DMS 273 treated with DMSO at 0.1 percent for 48 hours (cell line): ENCODE data around the gene HMX2.

Experiments used
- DNase-seq: peaks from one replicate; lab custom pipeline; 2025; lab: John Stamatoyannopoulos, UW

The HMX2 gene

GRCh38 chr10:123147635-123148413 is at the start of gene HMX2:
HMX2 (plus strand) TSS chr10:123148136; CDS start chr10:123148379, 243 bp downstream.
- DNase-seq = no peak

GRCh38 chr10:123100030-123100762 is 47.7 kb upstream of the HMX2 start:
- no peak for DNase-seq

GRCh38 chr10:123101872-123102271 is 46.1 kb upstream of the HMX2 start:
- DNase-seq = no peak

GRCh38 chr10:123102673-123103072 is 45.3 kb upstream of the HMX2 start:
- no peak for DNase-seq

GRCh38 chr10:123103944-123104343 is 44.0 kb upstream of the HMX2 start:
- DNase-seq = no peak

- no peak for DNase-seq
These were observed 38.5 kb upstream of the HMX2 start for GRCh38 chr10:123109466-123109865.

- no peak for DNase-seq
These were observed 30.1 kb upstream of the HMX2 start for GRCh38 chr10:123117644-123118417.

GRCh38 chr10:123119081-123119480 is 28.9 kb upstream of the HMX2 start:
- DNase-seq = no peak

GRCh38 chr10:123126246-123126645 is 21.7 kb upstream of the HMX2 start:
- DNase-seq = no peak

- no peak for DNase-seq
These were observed 18.2 kb upstream of the HMX2 start for GRCh38 chr10:123129618-123130271.

- DNase-seq = peak; percentile 47
These were observed 15.1 kb upstream of the HMX2 start for GRCh38 chr10:123132576-123133477.

GRCh38 chr10:123133541-123134342 is 14.2 kb upstream of the HMX2 start:
- DNase-seq = no peak

GRCh38 chr10:123134343-123134914 is 13.5 kb upstream of the HMX2 start:
- no peak for DNase-seq

- no peak for DNase-seq
These were observed 13.0 kb upstream of the HMX2 start for GRCh38 chr10:123134915-123135414.

- no peak for DNase-seq
These were observed 12.4 kb upstream of the HMX2 start, which contains the start of gene HMX3 for GRCh38 chr10:123135415-123136141. HMX3 (plus strand) TSS chr10:123135970; CDS start chr10:123136051, 81 bp downstream.

- no peak for DNase-seq
These were observed 11.6 kb upstream of the HMX2 start for GRCh38 chr10:123136221-123136805.

- no peak for DNase-seq
These were observed 10.9 kb upstream of the HMX2 start for GRCh38 chr10:123136806-123137642.

GRCh38 chr10:123139165-123139520 is 8.8 kb upstream of the HMX2 start:
- DNase-seq = no peak
